ENCODE results near the gene GLRX. TPM values are rescaled to one million over a fixed set of nuclear protein-coding genes. Genes with fewer than 3 reads are reported as not detected.

The GLRX gene
- total RNA-seq, 1 donor from 2014 or later: 88.4 TPM

- Histone ChIP-seq H3K4me3 (no peak overlapping the region), H3K9me3 (no peaks in the 10 kb centered on the region), H3K36me3 (no peaks in the 10 kb centered on the region), H3K27ac (peak overlapping the region; percentile 58), H3K27me3 (no peaks in the 10 kb centered on the region), H3K4me1 (peaks cover 20% of the 10 kb centered on the region)
- ATAC-seq (peak; percentile 13), DNase-seq (no peak)
- no peak for TF ChIP-seq CTCF (IDR thresholded peaks at IDR 0.05)
- intact Hi-C loops (cut with DNase I): no loop called here
Observed at GRCh38 chr5:95778713-95779436, 43.7 kb downstream of the GLRX start.

DNA sequence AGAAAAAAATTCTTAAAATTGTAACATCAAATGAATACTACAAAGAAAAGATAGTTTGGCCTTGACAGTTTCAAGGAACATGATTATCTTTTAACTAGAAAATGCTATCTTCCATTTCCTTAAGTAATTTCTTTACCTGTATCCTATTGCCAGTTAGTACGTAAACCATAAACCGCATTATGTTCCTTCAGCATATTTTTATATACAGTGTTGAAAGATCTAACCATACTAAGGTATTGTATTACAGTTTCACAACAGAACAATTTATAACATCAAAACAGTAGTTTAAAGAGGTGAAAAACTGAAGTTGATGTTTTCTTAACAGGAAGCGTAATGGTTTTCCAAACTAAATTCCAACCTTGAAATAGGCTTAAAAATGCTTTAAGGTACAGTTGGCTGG is 45.1 kb downstream of the GLRX start:
- no peak for TF ChIP-seq CTCF (IDR thresholded peaks at IDR 0.05)
- intact Hi-C loops (cut with DNase I): no loop called here

DNA sequence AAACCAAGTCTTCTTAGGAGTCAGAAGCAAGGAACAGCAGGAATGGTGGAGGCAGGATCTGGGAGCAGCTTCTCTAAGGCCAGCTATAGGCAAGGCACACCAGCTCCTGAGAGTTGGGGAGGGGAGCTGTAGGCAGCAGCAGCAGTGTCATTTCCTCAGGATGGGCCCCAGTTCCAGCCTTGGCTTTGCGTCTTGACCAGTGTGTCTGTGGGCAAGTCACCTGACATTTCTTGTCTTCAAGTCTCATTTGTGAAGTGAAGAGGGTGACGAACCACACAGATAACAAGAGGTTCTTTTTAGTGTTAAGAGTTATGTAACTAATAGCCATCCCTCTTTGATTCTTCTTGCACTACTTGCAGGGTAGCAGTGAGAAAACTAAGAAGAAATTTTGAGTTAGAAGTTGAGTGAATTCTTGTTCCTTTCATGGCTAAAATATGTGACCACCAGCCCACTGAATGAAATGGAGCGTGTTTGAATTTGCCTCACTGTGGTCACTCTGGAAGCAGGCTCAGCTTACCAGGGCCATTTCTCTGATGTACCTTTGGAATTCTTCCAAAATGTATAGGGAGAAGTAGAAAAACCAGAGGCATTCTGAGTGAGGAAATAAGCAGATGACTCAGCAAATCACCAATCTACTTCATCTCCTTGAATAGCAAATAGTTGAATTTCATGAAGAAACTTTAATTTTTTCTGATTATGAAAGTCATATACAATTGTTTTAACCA is 49.0 kb downstream of the GLRX start:
- peaks cover 5% of the 10 kb centered on the region for H3K36me3 ChIP-seq
- no peak overlapping the region for H3K27ac ChIP-seq
- no peaks in the 10 kb centered on the region for H3K9me3 ChIP-seq
- no peak overlapping the region for H3K4me3 ChIP-seq
- intact Hi-C loops (cut with DNase I): no loop called here
- ATAC-seq: peak; percentile 39
- H3K27me3 ChIP-seq: no peaks in the 10 kb centered on the region
- no peaks in the 10 kb centered on the region for H3K4me1 ChIP-seq
- TF ChIP-seq CTCF (IDR thresholded peaks at IDR 0.05): no peak
- DNase-seq: no peak

More for the DNA sequence above, 45.1 kb downstream of the GLRX start:
- ATAC-seq (no peak), DNase-seq (no peak)
- peaks cover 20% of the 10 kb centered on the region for H3K4me1 ChIP-seq
- H3K27me3 ChIP-seq: no peaks in the 10 kb centered on the region
- H3K36me3 ChIP-seq: no peaks in the 10 kb centered on the region
- no peak overlapping the region for H3K27ac ChIP-seq
- H3K9me3 ChIP-seq: no peaks in the 10 kb centered on the region
- H3K4me3 ChIP-seq: no peak overlapping the region

GRCh38 chr5:95771892-95772291 is 50.6 kb downstream of the GLRX start:
- TF ChIP-seq CTCF (IDR thresholded peaks at IDR 0.05): no peak
- DNase-seq (no peak), ATAC-seq (no peak)
- Histone ChIP-seq H3K9me3 (no peaks in the 10 kb centered on the region), H3K4me3 (no peak overlapping the region), H3K27me3 (no peaks in the 10 kb centered on the region), H3K27ac (no peak overlapping the region), H3K36me3 (peaks cover 12% of the 10 kb centered on the region), H3K4me1 (no peaks in the 10 kb centered on the region)
- intact Hi-C loops (cut with DNase I): no loop called here

- no peak for DNase-seq
- TF ChIP-seq CTCF (IDR thresholded peaks at IDR 0.05): no peak
- H3K27ac ChIP-seq: no peak overlapping the region
- intact Hi-C loops (cut with DNase I): no loop called here
- H3K9me3 ChIP-seq: no peaks in the 10 kb centered on the region
- peak; percentile 46 for ATAC-seq
- no peaks in the 10 kb centered on the region for H3K27me3 ChIP-seq
- no peaks in the 10 kb centered on the region for H3K4me1 ChIP-seq
- peaks cover 12% of the 10 kb centered on the region for H3K36me3 ChIP-seq
- no peak overlapping the region for H3K4me3 ChIP-seq
Observed at GRCh38 chr5:95770830-95771708, 51.5 kb downstream of the GLRX start.

All from upper lobe of right lung (tissue), 1 donor.